IMR-90 (cell line): ENCODE results near the gene MAPKAP1. TPM values are rescaled to one million over a fixed set of nuclear protein-coding genes. Genes with fewer than 3 reads are reported as not detected.
A peak's percentile ranks its signal among the peaks of the same experiment; 100 is the strongest.

Source experiments
- ATAC-seq: fragments of 200-7000 bp; cut with Tn5 transposase; 2 replicates; pipeline ENCODE4 v1.9.1; 2020; ENCODE audit warnings: low read depth, mild to moderate bottlenecking, moderate library complexity
- BruUV-seq: library from RNA; stranded (reverse); fragments of 400-500 nt; replicated peaks from 2 replicates; lab custom pipeline; 2021; lab: Mats Ljungman, UMichigan
- CTCF ChIA-PET: fragments of 300-600 bp; formaldehyde crosslinking; extraction: SDS; loops from one replicate; lab custom pipeline; 2021; ENCODE audit warnings: antibody characterized with exemption; lab: Yijun Ruan, JAX
- POLR2A ChIA-PET: fragments of 300-600 bp; sonication (Branson Sonifier 250); formaldehyde crosslinking; loops from one replicate; lab custom pipeline; 2022; ENCODE audit warnings: antibody characterized with exemption; ENCODE audit not compliant: unreplicated experiment; lab: Charles Lee
- DNase-seq: peaks from one replicate; pipeline ENCODE4 v3.0.0; 2013
- H2AFZ ChIP-seq: replicated peaks from 2 replicates; pipeline ENCODE3; 2013; ENCODE audit warnings: low read length, mild to moderate bottlenecking; ENCODE audit not compliant: poor library complexity
- H2AK5ac ChIP-seq: 2 replicates; pipeline ENCODE4 v1.6.1; 2013; ENCODE audit warnings: low read depth, low read length, inconsistent platforms
- H2AK9ac ChIP-seq: replicated peaks from 2 replicates; pipeline ENCODE3; 2013; ENCODE audit warnings: mild to moderate bottlenecking, low read depth, low read length, moderate library complexity; ENCODE audit not compliant: poor library complexity
- H2BK120ac ChIP-seq: 2 replicates; pipeline ENCODE4 v1.6.1; 2013; ENCODE audit warnings: low read depth, low read length, inconsistent platforms
- H2BK15ac ChIP-seq: 3 replicates; pipeline ENCODE4 v1.6.1; 2013; ENCODE audit warnings: low read depth, low read length, inconsistent platforms
- H2BK20ac ChIP-seq: 2 replicates; pipeline ENCODE4 v1.6.1; 2013; ENCODE audit warnings: low read depth, mild to moderate bottlenecking, inconsistent platforms, low read length, moderate library complexity
- H2BK5ac ChIP-seq: 2 replicates; pipeline ENCODE4 v1.6.1; 2013; ENCODE audit warnings: mild to moderate bottlenecking, low read depth, low read length, inconsistent platforms; ENCODE audit not compliant: poor library complexity, severe bottlenecking
- H3K14ac ChIP-seq: replicated peaks from 2 replicates; pipeline ENCODE4 v1.6.1; 2013; ENCODE audit warnings: low read depth, low read length, inconsistent platforms
- H3K18ac ChIP-seq: 2 replicates; pipeline ENCODE4 v1.6.1; 2013; ENCODE audit warnings: low read depth, low read length, control low read depth
- H3K23ac ChIP-seq: 2 replicates; pipeline ENCODE4 v1.6.1; 2013; ENCODE audit warnings: low read depth, low read length, inconsistent platforms
- H3K27ac ChIP-seq: 2 replicates; pipeline ENCODE4 v1.5.1; 2013; ENCODE audit warnings: mild to moderate bottlenecking, control low read depth, low read length; ENCODE audit not compliant: insufficient read depth
- H3K27me3 ChIP-seq: 2 replicates; pipeline ENCODE4 v1.6.1; 2013; ENCODE audit warnings: low read length; ENCODE audit not compliant: control insufficient read depth, insufficient read depth
- H3K36me3 ChIP-seq: 2 replicates; pipeline ENCODE4 v1.6.1; 2013; ENCODE audit warnings: low read length, mixed read lengths; ENCODE audit not compliant: control insufficient read depth, insufficient read depth
- H3K4ac ChIP-seq: 2 replicates; pipeline ENCODE4 v1.6.1; 2013; ENCODE audit warnings: low read depth, low read length, inconsistent platforms
- H3K4me1 ChIP-seq: 2 replicates; pipeline ENCODE4 v1.6.1; 2013; ENCODE audit warnings: low read length, mixed read lengths; ENCODE audit not compliant: control insufficient read depth, insufficient read depth
- H3K4me2 ChIP-seq: 2 replicates; pipeline ENCODE4 v1.6.1; 2013; ENCODE audit warnings: low read depth, mild to moderate bottlenecking, control low read depth, low read length, moderate library complexity
- H3K4me3 ChIP-seq: 2 replicates; pipeline ENCODE4 v1.5.1; 2013; ENCODE audit warnings: low read depth, mild to moderate bottlenecking, control low read depth, low read length, moderate library complexity; ENCODE audit not compliant: insufficient read depth
- H3K56ac ChIP-seq: 2 replicates; pipeline ENCODE4 v1.6.1; 2013; ENCODE audit warnings: low read length, inconsistent platforms; ENCODE audit not compliant: insufficient read depth; ENCODE audit errors: extremely low read depth
- H3K79me1 ChIP-seq, 2 experiments: 2 replicates each; pipeline ENCODE4 v1.6.1; 2013; ENCODE audit warnings: low read length in 2 of 2, inconsistent platforms in 1 of 2, low read depth in 1 of 2
- H3K9ac ChIP-seq: 2 replicates; pipeline ENCODE4 v1.6.1; 2013; ENCODE audit warnings: low read depth, low read length, control low read depth
- H3K9me1 ChIP-seq: 2 replicates; pipeline ENCODE4 v1.6.1; 2013; ENCODE audit warnings: low read length, inconsistent platforms; ENCODE audit not compliant: insufficient read depth
- H3K9me3 ChIP-seq: 2 replicates; pipeline ENCODE4 v1.6.1; 2013; ENCODE audit warnings: low read length; ENCODE audit not compliant: control insufficient read depth, insufficient read depth
- H4K20me1 ChIP-seq: 2 replicates; pipeline ENCODE4 v1.6.1; 2013; ENCODE audit warnings: low read length, inconsistent platforms; ENCODE audit not compliant: insufficient read depth
- H4K5ac ChIP-seq: 2 replicates; pipeline ENCODE4 v1.6.1; 2013; ENCODE audit warnings: mild to moderate bottlenecking, low read depth, low read length, control low read depth
- H4K8ac ChIP-seq, 2 experiments: 2 replicates each; pipeline ENCODE4 v1.6.1; 2013; ENCODE audit warnings: low read depth in 2 of 2, low read length in 2 of 2, control low read depth in 1 of 2, inconsistent platforms in 1 of 2
- H4K91ac ChIP-seq: 2 replicates; pipeline ENCODE4 v1.6.1; 2013; ENCODE audit warnings: low read depth, low read length, inconsistent platforms; ENCODE audit not compliant: insufficient read depth
- BHLHE40 ChIP-seq: fragments of 150-350 bp; IDR thresholded peaks from 2 replicates; pipeline ENCODE4 v1.6.1; 2016; ENCODE audit warnings: mild to moderate bottlenecking, low read depth, low read length
- CEBPB ChIP-seq: IDR thresholded peaks from 2 replicates; pipeline ENCODE4 v1.6.1; 2012; ENCODE audit warnings: low read depth, low read length, improper control_type of control experiment
- CHD1 ChIP-seq: IDR thresholded peaks from 2 replicates; pipeline ENCODE4 v1.6.1; 2012; ENCODE audit warnings: low read depth, low read length, improper control_type of control experiment
- CTCF ChIP-seq: conservative IDR thresholded peaks from 2 replicates; pipeline ENCODE4 v1.5.1; 2012; ENCODE audit warnings: mild to moderate bottlenecking, low read depth, low read length, improper control_type of control experiment
- ELK1 ChIP-seq: fragments of 150-350 bp; IDR thresholded peaks from 2 replicates; pipeline ENCODE4 v1.6.1; 2016; ENCODE audit warnings: low read depth, mild to moderate bottlenecking, low read length, moderate library complexity, borderline replicate concordance
- FOS ChIP-seq: fragments of 150-350 bp; IDR thresholded peaks from 2 replicates; pipeline ENCODE4 v1.6.1; 2016; ENCODE audit warnings: low read depth, low read length
- MAFK ChIP-seq: IDR thresholded peaks from 2 replicates; pipeline ENCODE4 v1.6.1; 2012; ENCODE audit warnings: low read depth, low read length, improper control_type of control experiment
- MAZ ChIP-seq: IDR thresholded peaks from 2 replicates; pipeline ENCODE4 v1.6.1; 2012; ENCODE audit warnings: low read depth, mild to moderate bottlenecking, low read length, improper control_type of control experiment, moderate library complexity, borderline replicate concordance
- MXI1 ChIP-seq: IDR thresholded peaks from 2 replicates; pipeline ENCODE4 v1.6.1; 2012; ENCODE audit warnings: low read depth, mild to moderate bottlenecking, low read length, moderate library complexity, borderline replicate concordance
- NFE2L2 ChIP-seq: fragments of 150-350 bp; IDR thresholded peaks from 2 replicates; pipeline ENCODE4 v1.6.1; 2016; ENCODE audit warnings: low read depth, mild to moderate bottlenecking, low read length
- POLR2A ChIP-seq: IDR thresholded peaks from 2 replicates; pipeline ENCODE4 v1.6.1; 2012; ENCODE audit warnings: mild to moderate bottlenecking, low read depth, low read length
- RAD21 ChIP-seq: IDR thresholded peaks from 2 replicates; pipeline ENCODE4 v1.6.1; 2012; ENCODE audit warnings: low read length, improper control_type of control experiment
- RCOR1 ChIP-seq: IDR thresholded peaks from 2 replicates; pipeline ENCODE4 v1.6.1; 2012; ENCODE audit warnings: mild to moderate bottlenecking, low read length, improper control_type of control experiment; ENCODE audit not compliant: insufficient replicate concordance
- RFX5 ChIP-seq: IDR thresholded peaks from 2 replicates; pipeline ENCODE4 v1.8.0; 2012; ENCODE audit warnings: low read depth, mild to moderate bottlenecking, low read length, moderate library complexity
- SMC3 ChIP-seq: fragments of 150-350 bp; IDR thresholded peaks from 2 replicates; pipeline ENCODE4 v1.6.1; 2016; ENCODE audit warnings: low read depth, mild to moderate bottlenecking, antibody characterized with exemption, low read length, moderate library complexity
- USF2 ChIP-seq: fragments of 150-350 bp; IDR thresholded peaks from 2 replicates; pipeline ENCODE4 v1.6.1; 2017; ENCODE audit warnings: mild to moderate bottlenecking, antibody characterized with exemption, low read length, low read depth
- WGBS, 2 experiments: methylation state at CpG; one replicate each; pipeline versions ENCODE4 v1.1.5 to v1.1.7; 2013; ENCODE audit warnings: missing lambda C conversion rate in 2 of 2; ENCODE audit not compliant: insufficient read length in 1 of 2; ENCODE audit errors: extremely low coverage in 2 of 2; 5-methylcytosine and 5-hydroxymethylcytosine counted together
- dilution Hi-C: fragments of 300-500 bp; cut with HindIII; formaldehyde crosslinking; loops from one replicate; pipeline ENCODE4 v1.14.3; 2018; ENCODE audit warnings: low sequenced_read_pairs; ENCODE audit not compliant: unreplicated experiment
- in situ Hi-C: fragments of 300-500 bp; cut with MboI; formaldehyde crosslinking; loops from 3 replicates; pipeline ENCODE4 v1.14.3; 2019; ENCODE audit warnings: low sequenced_read_pairs, inconsistent platforms, mixed read lengths
- intact Hi-C: fragments of 100-400 bp; cut with micrococcal nuclease; formaldehyde crosslinking; loops from 2 replicates; pipeline ENCODE4 v1.10.0; 2022
- polyA plus RNA-seq, 3 experiments: library from polyadenylated mRNA; depleted of rRNA; stranded (reverse); fragments of >200 nt; gene quantifications; 2 replicates each; pipeline ENCODE4 v1.2.3, GENCODE V29; 2012; ENCODE audit warnings: low replicate concordance in 1 of 3
- total RNA-seq: library from RNA; depleted of rRNA; stranded (reverse); fragments of >200 nt; gene quantifications from 2 replicates; pipeline ENCODE4 v1.2.3, GENCODE V29; 2012

Gene MAPKAP1
- total and polyA plus RNA-seq, 2 of the 4 experiments (the other 2 are of a cell fraction), result 87.2 to 158 TPM

DNA sequence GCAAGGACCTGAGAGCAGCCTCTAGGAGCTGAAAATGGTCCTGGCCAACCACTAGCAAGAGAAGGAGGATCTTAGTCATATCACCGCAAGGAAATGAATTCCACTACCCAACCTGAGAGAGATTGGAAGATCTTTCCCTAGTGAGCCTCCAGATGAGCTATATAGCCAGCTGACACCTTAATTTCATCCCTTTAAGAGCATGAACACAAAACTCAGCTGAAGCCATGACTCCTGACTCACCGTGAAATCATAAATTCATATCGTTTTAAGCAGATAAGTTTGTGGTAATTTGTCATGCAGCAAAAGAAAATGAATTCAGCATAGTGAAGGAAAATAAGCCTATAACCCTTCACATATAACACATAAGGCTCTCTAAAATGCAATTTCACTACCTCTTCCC is 23.5 kb downstream of the MAPKAP1 start:
- H4K8ac ChIP-seq, result no peak overlapping the region
- H3K27ac ChIP-seq, result no peak overlapping the region
- H4K5ac ChIP-seq, result no peak overlapping the region
- no peak overlapping the region for H4K91ac ChIP-seq
- no peak overlapping the region for H2AK5ac ChIP-seq
- POLR2A ChIA-PET, result no interaction called here
- H3K9ac ChIP-seq, result no peak overlapping the region
- CTCF ChIA-PET, result no interaction called here
- no peak overlapping the region for H2BK15ac ChIP-seq
- peak; percentile 86 for DNase-seq
- no TSS peak for BruUV-seq
- H2AK9ac ChIP-seq, result peak overlapping the region; percentile 68
- no peak overlapping the region for H2BK120ac ChIP-seq
- peak overlapping the region; percentile 24; the same call in 1 of the 2 replicates for H3K4me2 ChIP-seq
- H3K4me3 ChIP-seq, result no peak overlapping the region
- dilution Hi-C loops, result no loop called here
- no peaks in the 10 kb centered on the region for H3K9me3 ChIP-seq
- no peak overlapping the region for H3K14ac ChIP-seq
- no peaks in the 10 kb centered on the region for H3K27me3 ChIP-seq
- H4K20me1 ChIP-seq, result peaks cover 18% of the 10 kb centered on the region; the same call in 1 of the 2 replicates
- peaks cover 12% of the 10 kb centered on the region for H3K9me1 ChIP-seq
- no peak overlapping the region for H2AFZ ChIP-seq
- no peaks in the 10 kb centered on the region; the same call in 1 of the 2 replicates for H3K36me3 ChIP-seq
- no peak for TF ChIP-seq RAD21
- no peak for TF ChIP-seq ELK1
- no peak for TF ChIP-seq RFX5
- no peak for TF ChIP-seq MXI1
- no peak for TF ChIP-seq POLR2A
- TF ChIP-seq SMC3, result no peak
- no peak for TF ChIP-seq CEBPB
- TF ChIP-seq NFE2L2, result no peak
- no peak for TF ChIP-seq BHLHE40
- no peak for TF ChIP-seq MAZ
- TF ChIP-seq CHD1, result no peak
- TF ChIP-seq FOS, result no peak
- no peak for TF ChIP-seq CTCF
- no peak for TF ChIP-seq USF2
- TF ChIP-seq RCOR1, result no peak
- no peak for TF ChIP-seq MAFK
- peak; percentile 57 for ATAC-seq
- H2BK5ac ChIP-seq, result peak overlapping the region; percentile 53
- H3K4ac ChIP-seq, result 0 out of 2 replicates have a peak overlapping the region, but pooled peaks have one; percentile 45
- no peak overlapping the region for H3K56ac ChIP-seq
- in situ Hi-C loops, result no loop called here
- peaks cover 33 to 84% of the 10 kb centered on the region in 2 experiments for H3K79me1 ChIP-seq
- H3K23ac ChIP-seq, result peak overlapping the region; percentile 0; the same call in 1 of the 2 replicates
- peaks cover 4% of the 10 kb centered on the region for H3K4me1 ChIP-seq
- H3K18ac ChIP-seq, result no peak overlapping the region
- no CpG with 5 or more reads among the region's 3 CpGs for WGBS, 2 experiments
- intact Hi-C loops, result no loop called here
- peak overlapping the region; percentile 9; the same call in 1 of the 2 replicates for H2BK20ac ChIP-seq
